Retina (tissue), 1 donor: Measurements from ENCODE around the gene CD63.

ENCODE experiments used
- DNase-seq: peaks from one replicate; pipeline ENCODE4 v3.0.0-alpha.2; 2016

CD63 gene

GRCh38 chr12:55684761-55685370 lies 43.9 kb downstream of the CD63 start:
- no peak for DNase-seq

- no peak for DNase-seq
Observed at GRCh38 chr12:55683676-55684075, 45.1 kb downstream of the CD63 start.

- no peak for DNase-seq
Observed at GRCh38 chr12:55682087-55682796, 46.6 kb downstream of the CD63 start.

GRCh38 chr12:55681142-55682077 lies 47.4 kb downstream of the CD63 start:
- peak; percentile 67 for DNase-seq

- no peak for DNase-seq
Observed at GRCh38 chr12:55679691-55680090, 49.1 kb downstream of the CD63 start.

- no peak for DNase-seq
Observed at GRCh38 chr12:55676707-55677106, 52.1 kb downstream of the CD63 start.

GRCh38 chr12:55675666-55676065 lies 53.1 kb downstream of the CD63 start:
- no peak for DNase-seq
